ENCODE measurements around the gene GCNT4. TPM values are rescaled to one million over a fixed set of nuclear protein-coding genes. Genes with fewer than 3 reads are reported as not detected.

GCNT4 gene
- total RNA-seq, 1 donor from 2014 or later: 9.0 TPM

DNA sequence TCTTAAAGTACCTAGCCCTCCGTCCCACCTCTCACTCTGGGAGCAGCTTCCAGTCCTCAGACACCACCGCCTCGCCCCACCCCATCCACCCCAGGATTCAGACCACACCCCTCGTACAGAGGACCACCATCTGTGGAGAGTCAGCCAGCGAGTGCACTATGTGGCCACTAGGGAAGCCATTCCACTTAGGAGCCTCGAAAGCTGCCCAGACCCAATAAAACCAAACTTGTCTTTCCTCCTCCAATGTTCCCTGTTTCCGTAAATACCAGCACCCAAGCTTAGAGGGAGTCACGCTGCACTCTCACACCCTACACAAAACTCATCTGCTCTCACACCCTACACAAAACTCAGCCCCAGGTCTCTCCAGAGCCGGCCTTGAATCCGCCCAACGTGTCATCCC is 1.9 kb downstream of the GCNT4 start:
- no peak for FAIRE-seq
- H3K9me3 Mint-ChIP-seq (ENCODE audit: unreplicated experiment): no peaks in the 10 kb centered on the region
- peak overlapping the region; percentile 89 for H3K27ac Mint-ChIP-seq (ENCODE audit: unreplicated experiment)
- H3K4me3 Mint-ChIP-seq (ENCODE audit: unreplicated experiment): peak overlapping the region; percentile 96
- H3K4me1 ChIP-seq (ENCODE audit: insufficient read depth, low read length): peaks cover 21% of the 10 kb centered on the region
- H3K4me3 ChIP-seq (ENCODE audit: insufficient read depth, low read depth, low read length): no peak overlapping the region
- no peak overlapping the region for H3K4me2 ChIP-seq (ENCODE audit: low read length)
- H3K36me3 ChIP-seq (ENCODE audit: insufficient read depth, low read length): no peaks in the 10 kb centered on the region
- DNase-seq (ENCODE audit: low read depth): no peak
- H3K4me1 Mint-ChIP-seq (ENCODE audit: low read depth, unreplicated experiment): peaks cover 62% of the 10 kb centered on the region
- no peak overlapping the region for H3K9ac ChIP-seq (ENCODE audit: low read length)
- no peaks in the 10 kb centered on the region for H4K20me1 ChIP-seq (ENCODE audit: insufficient read depth, low read length)
- no peaks in the 10 kb centered on the region for H3K27me3 ChIP-seq (ENCODE audit: insufficient read depth, low read length)
- H3K9me3 ChIP-seq (ENCODE audit: insufficient read depth, low read depth, low read length): no peaks in the 10 kb centered on the region
- TF ChIP-seq EZH2 (IDR thresholded peaks at IDR 0.05; ENCODE audit: insufficient read depth, low read length): no peak
- TF ChIP-seq CTCF (IDR thresholded peaks at IDR 0.05; ENCODE audit: insufficient read depth, low read depth, low read length): peak; percentile 23
- H3K36me3 Mint-ChIP-seq (ENCODE audit: low read depth, unreplicated experiment): peaks cover 10% of the 10 kb centered on the region
- peaks cover 20% of the 10 kb centered on the region for H3K79me2 ChIP-seq (ENCODE audit: insufficient read depth, low read length)
- no peak overlapping the region for H3K27ac ChIP-seq (ENCODE audit: low read depth, low read length)
- no peaks in the 10 kb centered on the region for H3K27me3 Mint-ChIP-seq (ENCODE audit: low read depth, unreplicated experiment)
- no peak overlapping the region for H2AFZ ChIP-seq (ENCODE audit: low read depth, low read length)

DNA sequence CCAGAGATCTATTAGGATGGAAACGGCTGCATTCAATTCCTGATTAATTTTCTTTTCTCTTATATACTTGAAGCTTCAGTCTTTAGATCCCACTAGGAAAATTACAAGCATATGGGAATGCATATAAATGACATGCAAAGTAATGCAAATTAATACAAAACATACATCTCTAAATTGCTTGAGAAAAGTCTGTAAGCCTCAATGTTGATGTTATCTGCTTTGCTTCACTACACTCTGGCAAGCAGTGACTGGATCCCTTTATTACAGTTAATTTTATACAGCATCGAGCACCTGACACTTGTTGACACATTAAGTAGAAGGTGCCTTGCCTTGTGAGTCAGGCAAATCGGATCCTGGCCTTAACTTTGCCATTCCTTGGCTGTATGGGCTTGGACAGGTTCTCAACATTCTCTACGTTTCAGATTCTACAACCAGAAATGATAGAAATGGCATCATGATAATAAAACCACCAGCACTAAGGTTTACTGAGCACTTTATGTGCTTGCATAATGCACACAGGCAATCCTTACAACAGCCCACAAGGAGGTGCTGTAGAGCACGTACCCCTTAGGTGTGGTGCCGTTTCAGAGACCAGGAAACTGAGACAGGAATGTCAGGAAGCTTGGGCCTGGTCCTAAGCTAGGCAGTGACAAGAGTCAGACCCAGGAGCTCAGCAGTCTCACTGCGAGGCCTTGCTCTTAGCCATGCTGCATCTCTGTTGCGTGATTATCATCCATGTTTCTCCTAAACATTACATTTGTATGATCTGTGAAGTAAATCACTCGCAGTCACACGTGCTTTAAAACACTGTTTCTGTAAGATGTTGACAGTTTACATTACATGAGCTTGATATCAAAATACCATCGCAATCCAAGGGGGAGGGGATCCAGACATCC is 2.7 kb downstream of the GCNT4 start:
- H3K4me1 Mint-ChIP-seq (ENCODE audit: low read depth, unreplicated experiment): peaks cover 58% of the 10 kb centered on the region
- no peak overlapping the region for H3K4me2 ChIP-seq (ENCODE audit: low read length)

More for the DNA sequence above, 2.7 kb downstream of the GCNT4 start:
- peak; percentile 23 for DNase-seq (ENCODE audit: low read depth)
- H3K27ac Mint-ChIP-seq (ENCODE audit: unreplicated experiment): peak overlapping the region; percentile 91
- FAIRE-seq: no peak
- TF ChIP-seq CTCF (IDR thresholded peaks at IDR 0.05; ENCODE audit: insufficient read depth, low read depth, low read length) (peak; percentile 79), EZH2 (IDR thresholded peaks at IDR 0.05; ENCODE audit: insufficient read depth, low read length) (no peak)
- no peak overlapping the region for H3K27ac ChIP-seq (ENCODE audit: low read depth, low read length)
- no peaks in the 10 kb centered on the region for H3K27me3 ChIP-seq (ENCODE audit: insufficient read depth, low read length)
- H3K79me2 ChIP-seq (ENCODE audit: insufficient read depth, low read length): peaks cover 20% of the 10 kb centered on the region
- H2AFZ ChIP-seq (ENCODE audit: low read depth, low read length): peak overlapping the region; percentile 29
- H3K36me3 Mint-ChIP-seq (ENCODE audit: low read depth, unreplicated experiment): peaks cover 10% of the 10 kb centered on the region
- no peaks in the 10 kb centered on the region for H3K9me3 ChIP-seq (ENCODE audit: insufficient read depth, low read depth, low read length)
- peaks cover 20% of the 10 kb centered on the region for H3K4me1 ChIP-seq (ENCODE audit: insufficient read depth, low read length)
- no peaks in the 10 kb centered on the region for H3K9me3 Mint-ChIP-seq (ENCODE audit: unreplicated experiment)
- H3K4me3 Mint-ChIP-seq (ENCODE audit: unreplicated experiment): peak overlapping the region; percentile 96
- no peaks in the 10 kb centered on the region for H3K27me3 Mint-ChIP-seq (ENCODE audit: low read depth, unreplicated experiment)
- H4K20me1 ChIP-seq (ENCODE audit: insufficient read depth, low read length): no peaks in the 10 kb centered on the region
- no peak overlapping the region for H3K4me3 ChIP-seq (ENCODE audit: insufficient read depth, low read depth, low read length)
- no peak overlapping the region for H3K9ac ChIP-seq (ENCODE audit: low read length)
- no peaks in the 10 kb centered on the region for H3K36me3 ChIP-seq (ENCODE audit: insufficient read depth, low read length)

Data from astrocyte (in vitro differentiated cells and primary cell).